Lower leg skin (tissue), 4 donors: ENCODE results near the gene CRKL. TPM values are rescaled to one million over a fixed set of nuclear protein-coding genes. Genes with fewer than 3 reads are reported as not detected.

ENCODE experiments used
- DNase-seq, 2 donors: peaks; one replicate each; pipeline ENCODE4 v3.0.0-alpha.2; 2019; ENCODE audit warnings: low spot score in 2 of 2
- H3K4me3 ChIP-seq: fragments of 200-600 bp; sonication (generic); 2 replicates; pipeline ENCODE4 v1.5.1; 2017; ENCODE audit warnings: mild to moderate bottlenecking, low read depth; ENCODE audit not compliant: poor library complexity, severe bottlenecking
- CTCF ChIP-seq, 3 donors: fragments of 450-650 bp; IDR thresholded peaks; one replicate each; pipeline ENCODE4 v1.5.1; 2016; ENCODE audit warnings: antibody characterized with exemption in 3 of 3, mild to moderate bottlenecking in 3 of 3, moderate library complexity in 2 of 3
- POLR2A ChIP-seq, 2 donors: fragments of 450-650 bp; IDR thresholded peaks; one replicate each; pipeline ENCODE4 v1.6.1; 2016 to 2017; ENCODE audit warnings: antibody characterized with exemption in 2 of 2, mild to moderate bottlenecking in 1 of 2, moderate library complexity in 1 of 2
- WGBS, 2 donors: methylation state at CpG; one replicate each; pipeline ENCODE4 v1.1.5; 2018; 5-methylcytosine and 5-hydroxymethylcytosine counted together
- intact Hi-C: fragments of 100-400 bp; cut with DNase I; formaldehyde crosslinking; loops from one replicate; pipeline ENCODE4 v1.15.0; 2023; ENCODE audit warnings: low total_unique reads
- total RNA-seq, 4 donors: library from RNA; depleted of rRNA; stranded (reverse); fragments of >200 nt; gene quantifications; one replicate each; pipeline ENCODE4 v1.1.0, GENCODE V29; 2016

CRKL gene
- total RNA-seq, result 10 to 100 TPM; 54.3 to 94.1 (median 64.9) TPM

GRCh38 chr22:20916916-20917810 lies at the start of gene CRKL:
Gene CRKL, plus strand, starts transcription at chr22:20917407. Its CDS starts 528 bp downstream, at chr22:20917935.
- intact Hi-C loops, result no loop called here
- peak within 1 kb of the TSS; percentile 98 for H3K4me3 ChIP-seq
- peak; percentile 95 to 99 for DNase-seq
- whole genome bisulfite sequencing, 2 donors, result 0 to 1% methylated on average over 31 to 78 of the region's 92 CpGs
- TF ChIP-seq POLR2A (IDR thresholded peaks at IDR 0.05) (peak in 1 of 2 donors; percentile 75), CTCF (IDR thresholded peaks at IDR 0.05) (peak in 1 of 3 donors; percentile 84)

GRCh38 chr22:20868025-20868962 lies 48.9 kb upstream of the CRKL start:
- H3K4me3 ChIP-seq, result no peak overlapping the region
- intact Hi-C loops, result no loop called here
- 68 to 75% methylated on average over 7 of the region's 7 CpGs for WGBS, 2 donors
- no peak for TF ChIP-seq CTCF (IDR thresholded peaks at IDR 0.05)
- no peak for TF ChIP-seq POLR2A (IDR thresholded peaks at IDR 0.05)
- DNase-seq, result no peak

GRCh38 chr22:20869234-20869633 lies 48.0 kb upstream of the CRKL start:
- 93 to 100% methylated on average over 2 of the region's 2 CpGs for whole genome bisulfite sequencing, 2 donors
- DNase-seq, result no peak
- H3K4me3 ChIP-seq, result no peak overlapping the region
- TF ChIP-seq CTCF (IDR thresholded peaks at IDR 0.05) (no peak), POLR2A (IDR thresholded peaks at IDR 0.05) (no peak)
- intact Hi-C loops, result no loop called here

GRCh38 chr22:20873214-20873613 lies 44.0 kb upstream of the CRKL start:
- no peak for DNase-seq
- intact Hi-C loops, result no loop called here
- no peak overlapping the region for H3K4me3 ChIP-seq
- 94% methylated on average over 3 of the region's 3 CpGs for WGBS, 2 donors
- TF ChIP-seq POLR2A (IDR thresholded peaks at IDR 0.05) (no peak), CTCF (IDR thresholded peaks at IDR 0.05) (no peak)

GRCh38 chr22:20875296-20875695 lies 41.9 kb upstream of the CRKL start:
- 87 to 88% methylated on average over 1 of the region's 1 CpG for WGBS, 2 donors
- no peak for DNase-seq
- H3K4me3 ChIP-seq, result no peak overlapping the region
- intact Hi-C loops, result no loop called here
- no peak for TF ChIP-seq POLR2A (IDR thresholded peaks at IDR 0.05)
- no peak for TF ChIP-seq CTCF (IDR thresholded peaks at IDR 0.05)
